MCF 10A (cell line): Measurements from ENCODE around the gene UQCC2. TPM values are rescaled to one million over a fixed set of nuclear protein-coding genes. Genes with fewer than 3 reads are reported as not detected.

Experiments
- BruUV-seq: library from RNA; stranded (reverse); fragments of 400-500 nt; replicated peaks from 2 replicates; lab custom pipeline; 2021; lab: Mats Ljungman, UMichigan
- CTCF ChIA-PET: fragments of 300-600 bp; sonication (Branson Sonifier 250); formaldehyde crosslinking; extraction: SDS; loops from one replicate; lab custom pipeline; 2021; ENCODE audit warnings: antibody characterized with exemption, inconsistent platforms; lab: Yijun Ruan, JAX
- POLR2A ChIA-PET: fragments of 300-600, 350-650 bp; sonication (Branson Sonifier 250); formaldehyde crosslinking; extraction: SDS; loops from one replicate; lab custom pipeline; 2020; ENCODE audit warnings: antibody characterized with exemption, inconsistent platforms; lab: Yijun Ruan, JAX
- DNase-seq: peaks from one replicate; pipeline ENCODE4 v3.0.0-alpha.2; 2018; ENCODE audit not compliant: unreplicated experiment
- H3K27ac Mint-ChIP-seq: one replicate; pipeline ENCODE4 v1.8.0; 2022; ENCODE audit warnings: mild to moderate bottlenecking, low read depth, mixed read lengths; ENCODE audit not compliant: unreplicated experiment
- H3K27me3 Mint-ChIP-seq: one replicate; pipeline ENCODE4 v1.8.0; 2022; ENCODE audit warnings: mixed read lengths; ENCODE audit not compliant: insufficient read depth, unreplicated experiment
- H3K36me3 Mint-ChIP-seq: one replicate; pipeline ENCODE4 v1.8.0; 2022; ENCODE audit warnings: mild to moderate bottlenecking, moderate library complexity, mixed read lengths; ENCODE audit not compliant: insufficient read depth, unreplicated experiment
- H3K4me1 Mint-ChIP-seq: one replicate; pipeline ENCODE4 v1.8.0; 2022; ENCODE audit warnings: mixed read lengths; ENCODE audit not compliant: insufficient read depth, unreplicated experiment
- H3K4me3 Mint-ChIP-seq: one replicate; pipeline ENCODE4 v1.8.0; 2022; ENCODE audit warnings: mild to moderate bottlenecking, moderate library complexity, mixed read lengths; ENCODE audit not compliant: unreplicated experiment
- H3K9me3 Mint-ChIP-seq: one replicate; pipeline ENCODE4 v1.8.0; 2022; ENCODE audit warnings: mixed read lengths; ENCODE audit not compliant: unreplicated experiment
- CTCF ChIP-seq: fragments of 200-600 bp; IDR thresholded peaks from one replicate; pipeline ENCODE4 v1.8.0; 2022; ENCODE audit warnings: antibody characterized with exemption, mild to moderate bottlenecking; ENCODE audit not compliant: unreplicated experiment
- intact Hi-C: fragments of 100-400 bp; cut with micrococcal nuclease; formaldehyde crosslinking; loops from 2 replicates; pipeline ENCODE4 v1.14.1; 2022
- total RNA-seq: library from RNA; stranded (reverse); gene quantifications from 2 replicates; pipeline ENCODE4 v1.2.3, GENCODE V29; 2022

The UQCC2 gene
- total RNA-seq, 1 experiment from 2014 or later: 122 TPM

GRCh38 chr6:33740204-33740608, 28.7 kb upstream of the UQCC2 start:
- no peaks in the 10 kb centered on the region for H3K27me3 Mint-ChIP-seq
- CTCF ChIA-PET: interaction anchor here (0.7 to 1.8 kb wide), 3 partner anchors 14 to 28 kb away, joined by 3 to 9 read pairs (median 6); partner anchors contain the start of gene UQCC2
- H3K4me1 Mint-ChIP-seq: peaks cover 21% of the 10 kb centered on the region
- DNase-seq: peak; percentile 78
- TF ChIP-seq CTCF: no peak
- BruUV-seq: no TSS peak
- no peak overlapping the region for H3K27ac Mint-ChIP-seq
- POLR2A ChIA-PET: interaction anchor here (1.0 kb wide), 1 partner anchor 29 kb away, joined by 4 read pairs; the partner anchor contains the start of gene UQCC2
- H3K36me3 Mint-ChIP-seq: peaks cover 7% of the 10 kb centered on the region
- no peak overlapping the region for H3K4me3 Mint-ChIP-seq
- intact Hi-C loops: no loop called here
- H3K9me3 Mint-ChIP-seq: no peaks in the 10 kb centered on the region

GRCh38 chr6:33739571-33739970, 28.1 kb upstream of the UQCC2 start:
- no peak overlapping the region for H3K27ac Mint-ChIP-seq
- BruUV-seq: TSS peak; percentile 22
- H3K27me3 Mint-ChIP-seq: no peaks in the 10 kb centered on the region
- DNase-seq: no peak
- intact Hi-C loops: no loop called here
- peaks cover 7% of the 10 kb centered on the region for H3K36me3 Mint-ChIP-seq
- TF ChIP-seq CTCF: no peak
- H3K9me3 Mint-ChIP-seq: no peaks in the 10 kb centered on the region
- peaks cover 17% of the 10 kb centered on the region for H3K4me1 Mint-ChIP-seq
- CTCF ChIA-PET: interaction anchor here (0.5 to 1.8 kb wide), 5 partner anchors 14 to 294 kb away, joined by 3 to 9 read pairs (median 3); partner anchors contain the start of gene UQCC2
- POLR2A ChIA-PET: interaction anchor here (0.7 to 1.0 kb wide), 2 partner anchors 28 to 361 kb away, joined by 3 to 4 read pairs; partner anchors contain the start of gene UQCC2
- no peak overlapping the region for H3K4me3 Mint-ChIP-seq

- Mint-ChIP-seq H3K9me3 (no peaks in the 10 kb centered on the region), H3K4me3 (no peak overlapping the region), H3K27ac (no peak overlapping the region), H3K27me3 (no peaks in the 10 kb centered on the region), H3K4me1 (peaks cover 11% of the 10 kb centered on the region), H3K36me3 (peaks cover 7% of the 10 kb centered on the region)
- DNase-seq: no peak
- no peak for TF ChIP-seq CTCF
- CTCF ChIA-PET: interaction anchor here (1.1 to 1.8 kb wide), 4 partner anchors 13 to 154 kb away, joined by 3 to 9 read pairs (median 5); partner anchors contain the start of gene UQCC2
- POLR2A ChIA-PET: interaction anchor here (0.6 to 0.7 kb wide), 2 partner anchors 141 to 362 kb away, joined by 3 read pairs; no protein-coding TSS in a partner anchor
- intact Hi-C loops: no loop called here
- no TSS peak for BruUV-seq
These were observed 27.4 kb upstream of the UQCC2 start for GRCh38 chr6:33738879-33739278.

GRCh38 chr6:33738153-33738552, 26.7 kb upstream of the UQCC2 start:
- H3K27me3 Mint-ChIP-seq: no peaks in the 10 kb centered on the region
- ChIA-PET CTCF (interaction anchor here (0.9 to 1.4 kb wide), 5 partner anchors 8 to 24 kb away, joined by 3 to 12 read pairs (median 4); no protein-coding TSS in a partner anchor), POLR2A (interaction anchor here (0.6 kb wide), 1 partner anchor 140 kb away, joined by 3 read pairs; no protein-coding TSS in a partner anchor)
- peaks cover 11% of the 10 kb centered on the region for H3K4me1 Mint-ChIP-seq
- no peak overlapping the region for H3K4me3 Mint-ChIP-seq
- no TSS peak for BruUV-seq
- peaks cover 7% of the 10 kb centered on the region for H3K36me3 Mint-ChIP-seq
- H3K27ac Mint-ChIP-seq: no peak overlapping the region
- TF ChIP-seq CTCF: no peak
- intact Hi-C loops: no loop called here
- no peaks in the 10 kb centered on the region for H3K9me3 Mint-ChIP-seq
- no peak for DNase-seq
